ENCODE results near the gene RNF19B. TPM values are rescaled to one million over a fixed set of nuclear protein-coding genes. Genes with fewer than 3 reads are reported as not detected.

Gene RNF19B
- total and polyA plus RNA-seq, 2 of the 8 experiments (the other 6 are each of a cell fraction or from before 2014, with no cell fraction given), result 9.2 to 11.2 TPM

GRCh38 chr1:33005838-33006421, 41.3 kb upstream of the RNF19B start:
- Histone ChIP-seq H3K27me3 (replicated peaks in 1 of 4; ENCODE audit: control insufficient read depth in 3 of 4, extremely low read depth in 1 of 4, insufficient read depth in 3 of 4, low read length in 3 of 4) (no peaks in the 10 kb centered on the region), H3K4me3 (ENCODE audit: extremely low read depth in 1 of 4, insufficient read depth in 2 of 4, low read depth in 3 of 4, low read length in 4 of 4) (no peak overlapping the region), H2BK5ac (ENCODE audit: low read depth, low read length) (no peak overlapping the region), H3K79me1 (ENCODE audit: low read depth, low read length) (no peaks in the 10 kb centered on the region), H3K9ac (replicated peaks in 1 of 4; ENCODE audit: extremely low read depth in 1 of 4, low read depth in 3 of 4, low read length in 3 of 4) (no peak overlapping the region), H3K36me3 (ENCODE audit: control insufficient read depth in 2 of 4, insufficient read depth in 4 of 4, low read length in 3 of 4) (peaks cover 7 to 27% (median 16%) of the 10 kb centered on the region in 4 experiments; a peak in 7 of 8 replicates), H3K23me2 (ENCODE audit: low read depth, low read length) (no peaks in the 10 kb centered on the region), H3K4me2 (ENCODE audit: insufficient read depth in 1 of 2, low read depth in 2 of 2, low read length in 2 of 2) (no peak overlapping the region), H3K56ac (replicated peaks; ENCODE audit: insufficient read length, low read depth, low read length) (no peak overlapping the region), H3K14ac (ENCODE audit: insufficient read length) (no peak overlapping the region), H3K9me3 (ENCODE audit: insufficient read depth in 2 of 2, low read depth in 1 of 2, low read length in 1 of 2) (no peaks in the 10 kb centered on the region), H3K18ac (ENCODE audit: extremely low read depth, low read length) (no peak overlapping the region), H2BK20ac (ENCODE audit: low read length) (no peak overlapping the region), H3K23ac (ENCODE audit: insufficient read length) (no peak overlapping the region), H3K4me1 (replicated peaks in 1 of 4; ENCODE audit: control insufficient read depth in 3 of 4, insufficient read depth in 4 of 4, low read length in 3 of 4) (peaks cover 0 to 4% (median 3%) of the 10 kb centered on the region in 4 experiments; a peak in 4 of 7 replicates), H2AK5ac (ENCODE audit: low read depth, low read length) (no peak overlapping the region), H4K5ac (ENCODE audit: insufficient read length, low read depth, low read length) (no peak overlapping the region), H2BK120ac (replicated peaks; ENCODE audit: low read depth, low read length) (no peak overlapping the region), H4K8ac (ENCODE audit: extremely low read depth, insufficient read depth, low read length) (no peak overlapping the region), H4K20me1 (replicated peaks in 1 of 2; ENCODE audit: control insufficient read depth in 1 of 2, insufficient read depth in 2 of 2, low read length in 2 of 2) (peaks cover 0 to 7% of the 10 kb centered on the region in 2 experiments), H2BK12ac (ENCODE audit: low read depth, low read length) (no peak overlapping the region), H4K91ac (replicated peaks; ENCODE audit: insufficient read length, low read length) (no peak overlapping the region), H3K79me2 (ENCODE audit: control insufficient read depth in 1 of 2, insufficient read depth in 2 of 2, low read length in 2 of 2) (no peaks in the 10 kb centered on the region), H2AFZ (ENCODE audit: low read length) (no peak overlapping the region), H2BK15ac (ENCODE audit: low read length) (no peak overlapping the region), H3K27ac (ENCODE audit: low read depth, low read length) (no peak overlapping the region), H3K4ac (replicated peaks; ENCODE audit: insufficient read length, low read depth, low read length) (no peak overlapping the region)
- FAIRE-seq (no peak), DNase-seq (ENCODE audit: low read depth in 1 of 2, low spot score in 2 of 2) (no peak)
- 83% methylated on average over 9 of the region's 9 CpGs; no CpG with 5 or more reads in 1 of the 2 experiments for WGBS, 2 experiments (ENCODE audit: extremely low coverage in 1 of 2, insufficient coverage in 1 of 2, insufficient read length in 1 of 2, insufficient replicate concordance in 2 of 2, low coverage in 1 of 2, low lambda C conversion rate in 2 of 2, missing lambda C conversion rate in 1 of 2)
- TF ChIP-seq JUN (IDR thresholded peaks at IDR 0.05; ENCODE audit: low read depth, low read length) (no peak), SP2 (IDR thresholded peaks at IDR 0.05; ENCODE audit: low read length) (no peak), CTCF (IDR thresholded peaks at IDR 0.05; ENCODE audit: control extremely low read depth in 1 of 3, insufficient read depth in 1 of 3, low read depth in 1 of 3, low read length in 3 of 3) (no peak), KDM5A (IDR thresholded peaks at IDR 0.05; ENCODE audit: low read length) (no peak), CBX8 (IDR thresholded peaks at IDR 0.05; ENCODE audit: borderline replicate concordance, low read depth, low read length) (no peak), MAFK (IDR thresholded peaks at IDR 0.05; ENCODE audit: low read depth, low read length) (no peak), POLR2AphosphoS5 (IDR thresholded peaks at IDR 0.05; ENCODE audit: low read depth, low read length) (no peak), POLR2A (IDR thresholded peaks at IDR 0.05; ENCODE audit: control extremely low read depth in 1 of 2, low read depth in 2 of 2, low read length in 2 of 2) (no peak), SP1 (IDR thresholded peaks at IDR 0.05; ENCODE audit: low read depth, low read length) (no peak), CREB1 (IDR thresholded peaks at IDR 0.05) (no peak)
- ChIA-PET CTCF (ENCODE audit: partially characterized antibody) (interaction anchor here (0.9 to 6.6 kb wide), 7 partner anchors 9 to 113 kb away, joined by 4 to 64 read pairs (median 10); no protein-coding TSS in a partner anchor), POLR2A (ENCODE audit: partially characterized antibody) (interaction anchor here (0.7 to 4.2 kb wide), 10 partner anchors 9 to 114 kb away, joined by 3 to 21 read pairs (median 4); partner anchors contain the start of gene RNF19B)
